ENCODE data around the gene IL1RAPL2. TPM values are rescaled to one million over a fixed set of nuclear protein-coding genes. Genes with fewer than 3 reads are reported as not detected.

IL1RAPL2 gene
- total RNA-seq, 1 donor from 2014 or later: not detected

DNA sequence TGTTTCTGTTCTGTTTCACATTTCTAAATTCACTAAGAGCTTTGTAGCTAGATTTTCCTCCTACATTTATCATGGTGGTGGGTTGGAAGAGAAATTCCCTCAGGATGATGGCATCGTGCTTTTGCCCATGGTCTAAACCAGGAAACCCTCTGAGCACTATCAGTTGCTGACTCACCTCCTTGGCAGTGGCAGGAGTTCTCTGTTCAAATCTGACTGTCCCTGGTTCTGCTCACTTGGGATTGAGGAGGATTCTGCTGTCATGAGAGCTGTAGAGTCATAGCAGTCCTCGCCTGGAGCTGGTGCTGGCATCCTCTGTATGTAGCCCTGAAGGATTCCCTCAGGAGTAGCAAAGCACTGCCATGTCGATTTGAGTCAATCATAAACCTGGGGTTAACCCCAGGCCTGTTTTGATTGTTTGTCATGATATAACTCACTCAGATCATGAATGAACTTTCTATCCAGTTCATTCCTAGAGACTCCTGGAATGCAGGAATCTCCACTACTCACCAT lies 645.1 kb downstream of the IL1RAPL2 start:
- Histone ChIP-seq H3K27me3 (ENCODE audit: control insufficient read depth, insufficient read depth, low read length) (no peaks in the 10 kb centered on the region), H3K36me3 (ENCODE audit: control insufficient read depth, insufficient read depth, low read length) (no peaks in the 10 kb centered on the region), H3K4me3 (ENCODE audit: low read depth, low read length) (no peak overlapping the region)
- DNase-seq (ENCODE audit: low read depth) (peak; percentile 4), FAIRE-seq (no peak)
- TF ChIP-seq, protein P1, sequence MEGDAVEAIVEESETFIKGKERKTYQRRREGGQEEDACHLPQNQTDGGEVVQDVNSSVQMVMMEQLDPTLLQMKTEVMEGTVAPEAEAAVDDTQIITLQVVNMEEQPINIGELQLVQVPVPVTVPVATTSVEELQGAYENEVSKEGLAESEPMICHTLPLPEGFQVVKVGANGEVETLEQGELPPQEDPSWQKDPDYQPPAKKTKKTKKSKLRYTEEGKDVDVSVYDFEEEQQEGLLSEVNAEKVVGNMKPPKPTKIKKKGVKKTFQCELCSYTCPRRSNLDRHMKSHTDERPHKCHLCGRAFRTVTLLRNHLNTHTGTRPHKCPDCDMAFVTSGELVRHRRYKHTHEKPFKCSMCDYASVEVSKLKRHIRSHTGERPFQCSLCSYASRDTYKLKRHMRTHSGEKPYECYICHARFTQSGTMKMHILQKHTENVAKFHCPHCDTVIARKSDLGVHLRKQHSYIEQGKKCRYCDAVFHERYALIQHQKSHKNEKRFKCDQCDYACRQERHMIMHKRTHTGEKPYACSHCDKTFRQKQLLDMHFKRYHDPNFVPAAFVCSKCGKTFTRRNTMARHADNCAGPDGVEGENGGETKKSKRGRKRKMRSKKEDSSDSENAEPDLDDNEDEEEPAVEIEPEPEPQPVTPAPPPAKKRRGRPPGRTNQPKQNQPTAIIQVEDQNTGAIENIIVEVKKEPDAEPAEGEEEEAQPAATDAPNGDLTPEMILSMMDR (IDR thresholded peaks at IDR 0.05; ENCODE audit: insufficient read depth, low read length, severe bottlenecking): no peak

DNA sequence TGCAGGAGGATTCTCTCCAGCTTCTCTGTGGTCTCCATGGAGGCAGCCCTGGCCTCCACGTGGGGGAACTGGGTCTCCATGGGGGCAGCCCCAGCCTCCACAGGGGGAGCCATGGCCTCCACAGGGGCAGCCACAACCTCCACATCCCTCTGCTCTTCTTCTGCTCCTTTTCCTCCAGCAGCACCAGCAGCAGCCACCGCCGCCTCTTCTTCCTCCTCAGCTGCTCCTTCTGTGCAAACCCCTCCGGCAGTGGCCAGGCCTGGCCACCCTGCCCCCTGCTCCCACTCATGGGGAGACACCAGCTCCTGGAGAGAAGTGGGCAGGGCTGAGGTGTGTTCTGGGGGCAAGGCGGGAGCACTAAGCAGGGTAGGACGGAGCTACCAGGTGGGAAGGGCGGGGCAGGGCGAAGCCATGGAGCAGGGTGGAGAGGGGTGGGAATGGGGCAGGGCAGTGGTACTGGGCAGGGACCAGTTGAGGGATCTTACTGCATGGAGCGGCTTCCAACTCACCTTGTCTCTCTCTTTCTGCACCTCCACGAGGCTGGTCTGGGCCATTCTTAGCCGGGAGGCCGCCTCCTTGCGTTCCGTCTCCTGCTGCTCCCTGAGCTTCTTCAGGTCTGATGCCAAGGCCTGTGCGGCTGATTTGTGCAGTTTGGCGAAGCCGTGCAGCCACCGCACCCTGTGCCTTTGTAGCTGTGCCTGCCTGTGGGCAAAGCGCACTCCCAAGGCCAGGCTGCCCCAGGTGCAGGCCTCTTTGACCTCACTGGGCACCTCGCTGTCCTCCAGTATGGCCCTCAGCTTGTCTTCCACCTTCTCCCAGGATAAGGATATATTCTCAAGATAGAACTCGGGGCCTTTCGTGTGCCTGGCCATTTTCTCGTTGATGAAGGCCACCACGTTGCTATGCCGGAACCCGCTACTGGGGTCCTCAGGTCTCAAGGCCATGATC lies 653.7 kb downstream of the IL1RAPL2 start:
- no peak for FAIRE-seq
- no peak for DNase-seq (ENCODE audit: low read depth)
- Histone ChIP-seq H3K4me3 (ENCODE audit: low read depth, low read length) (no peak overlapping the region), H3K27me3 (ENCODE audit: control insufficient read depth, insufficient read depth, low read length) (no peaks in the 10 kb centered on the region), H3K36me3 (ENCODE audit: control insufficient read depth, insufficient read depth, low read length) (no peaks in the 10 kb centered on the region)
- TF ChIP-seq, protein P1 (IDR thresholded peaks at IDR 0.05; ENCODE audit: insufficient read depth, low read length, severe bottlenecking): no peak

DNA sequence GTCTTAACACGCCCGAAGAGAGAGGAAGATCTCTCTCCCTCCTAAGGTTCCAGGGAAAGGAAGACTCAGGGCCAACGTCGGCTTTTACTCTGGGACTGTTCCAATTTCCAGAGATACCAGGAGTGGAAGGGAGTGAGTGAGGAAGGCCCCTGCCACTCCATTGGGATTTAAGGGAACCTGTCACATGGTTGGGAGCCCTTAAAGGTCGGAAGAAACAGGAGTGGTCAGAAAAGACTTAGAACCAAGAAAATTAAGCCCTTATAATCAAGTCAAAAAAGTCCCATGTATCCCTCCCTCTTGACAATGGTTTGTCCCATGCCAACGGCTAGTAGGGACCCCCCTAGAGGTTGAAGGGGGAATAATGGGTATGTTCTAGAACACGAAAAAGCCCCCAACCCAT lies 654.6 kb downstream of the IL1RAPL2 start, which contains the start of gene TEX13A:
Gene TEX13A (minus strand): TSS at position 59 of the 400 bp plus-strand sequence. CDS start 297 bp downstream, outside the sequence.
- Histone ChIP-seq H3K4me3 (ENCODE audit: low read depth, low read length) (no peak within 1 kb of the TSS), H3K27me3 (ENCODE audit: control insufficient read depth, insufficient read depth, low read length) (no peaks in the 10 kb centered on the region), H3K36me3 (ENCODE audit: control insufficient read depth, insufficient read depth, low read length) (no peaks in the 10 kb centered on the region)
- FAIRE-seq (no peak), DNase-seq (ENCODE audit: low read depth) (no peak)
- TF ChIP-seq, protein P1 (IDR thresholded peaks at IDR 0.05; ENCODE audit: insufficient read depth, low read length, severe bottlenecking): no peak

DNA sequence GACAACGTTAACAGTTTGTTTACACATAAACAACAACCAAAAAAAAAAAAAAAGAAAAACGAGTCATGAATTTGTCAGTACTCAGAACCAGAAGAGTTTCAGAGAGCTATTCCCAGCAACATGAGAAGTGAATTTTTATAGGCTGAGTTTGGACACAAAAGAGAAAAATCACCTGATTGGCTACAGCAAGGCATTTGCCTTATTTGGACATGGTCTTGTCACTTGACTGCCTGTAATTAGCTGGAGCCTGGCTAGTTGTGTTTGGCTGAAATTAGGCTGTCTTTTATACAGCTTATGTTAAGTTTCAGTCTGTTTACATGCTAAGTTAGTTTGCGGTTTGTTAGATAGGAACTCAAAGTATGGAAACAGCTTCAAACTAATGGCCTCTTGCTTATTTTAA lies 655.4 kb downstream of the IL1RAPL2 start:
- FAIRE-seq (no peak), DNase-seq (ENCODE audit: low read depth) (no peak)
- TF ChIP-seq, protein P1 (IDR thresholded peaks at IDR 0.05; ENCODE audit: insufficient read depth, low read length, severe bottlenecking): no peak
- Histone ChIP-seq H3K4me3 (ENCODE audit: low read depth, low read length) (no peak overlapping the region), H3K27me3 (ENCODE audit: control insufficient read depth, insufficient read depth, low read length) (no peaks in the 10 kb centered on the region), H3K36me3 (ENCODE audit: control insufficient read depth, insufficient read depth, low read length) (no peaks in the 10 kb centered on the region)

DNA sequence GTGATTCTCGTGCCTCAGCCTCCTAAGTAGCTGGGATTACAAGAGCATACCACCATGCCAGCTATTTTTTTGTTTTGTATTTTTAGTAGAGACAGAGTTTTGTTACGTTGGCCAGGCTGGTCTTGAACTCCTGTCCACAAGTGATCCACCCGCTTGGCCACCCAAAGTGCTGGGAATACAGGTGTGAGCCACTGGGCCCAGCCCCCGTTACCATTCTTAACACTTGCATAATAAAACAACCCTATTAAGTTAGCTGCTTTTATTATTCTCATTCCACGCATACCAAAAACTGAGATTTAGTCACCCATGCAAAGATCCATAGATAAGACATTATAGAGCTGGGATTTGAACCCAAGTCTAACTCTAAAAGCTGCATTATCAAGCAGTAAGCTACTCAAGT lies 660.5 kb downstream of the IL1RAPL2 start:
- Histone ChIP-seq H3K36me3 (ENCODE audit: control insufficient read depth, insufficient read depth, low read length) (no peaks in the 10 kb centered on the region), H3K4me3 (ENCODE audit: low read depth, low read length) (no peak overlapping the region), H3K27me3 (ENCODE audit: control insufficient read depth, insufficient read depth, low read length) (no peaks in the 10 kb centered on the region)
- DNase-seq (ENCODE audit: low read depth) (no peak), FAIRE-seq (no peak)
- TF ChIP-seq, protein P1 (IDR thresholded peaks at IDR 0.05; ENCODE audit: insufficient read depth, low read length, severe bottlenecking): no peak
